ENCODE results near the gene TPCN2.

Gene TPCN2

DNA sequence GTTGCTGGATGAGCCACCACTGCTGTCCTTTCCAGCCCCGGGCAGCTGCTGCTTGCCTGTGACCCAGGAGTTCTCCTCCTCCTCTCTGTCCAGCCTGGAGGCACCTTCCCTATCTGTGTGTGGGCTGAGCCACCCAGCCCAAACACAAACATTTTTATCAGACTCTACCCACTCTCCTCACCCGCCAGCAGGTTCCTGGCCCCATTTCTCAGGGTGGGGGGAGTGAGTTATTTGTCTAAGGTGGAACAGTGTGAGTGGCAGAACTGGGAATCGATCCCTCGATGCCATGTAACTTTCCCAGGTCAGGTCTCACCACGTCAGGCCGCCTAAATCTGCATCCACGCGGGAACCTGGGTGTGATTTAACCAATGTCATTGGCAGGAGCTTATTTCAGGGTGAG lies 86.2 kb downstream of the TPCN2 start:
- H3K9me3 ChIP-seq (ENCODE audit: control insufficient read depth, low read length), result no peaks in the 10 kb centered on the region
- H3K4me1 ChIP-seq, result no peaks in the 10 kb centered on the region
- no peaks in the 10 kb centered on the region for H3K36me3 ChIP-seq (ENCODE audit: control insufficient read depth, insufficient read depth, low read length)
- H2AFZ ChIP-seq, result no peak overlapping the region
- no peak for TF ChIP-seq CTCF (IDR thresholded peaks at IDR 0.05)
- H3K27me3 ChIP-seq (ENCODE audit: control insufficient read depth, insufficient read depth, low read length), result no peaks in the 10 kb centered on the region
- no peak overlapping the region for H3K4me2 ChIP-seq (ENCODE audit: low read length)
- no peaks in the 10 kb centered on the region for H3K79me2 ChIP-seq
- no peak overlapping the region for H3K9ac ChIP-seq
- H3K27ac ChIP-seq, result no peak overlapping the region
- no peak overlapping the region for H3K4me3 ChIP-seq (ENCODE audit: low read depth, low read length)

- Histone ChIP-seq H3K27me3 (ENCODE audit: control insufficient read depth, insufficient read depth, low read length) (no peaks in the 10 kb centered on the region), H3K79me2 (no peaks in the 10 kb centered on the region), H3K4me3 (ENCODE audit: low read depth, low read length) (no peak overlapping the region), H3K27ac (no peak overlapping the region), H3K4me1 (no peaks in the 10 kb centered on the region), H3K36me3 (ENCODE audit: control insufficient read depth, insufficient read depth, low read length) (no peaks in the 10 kb centered on the region), H3K9ac (no peak overlapping the region), H2AFZ (no peak overlapping the region), H3K4me2 (ENCODE audit: low read length) (no peak overlapping the region), H3K9me3 (ENCODE audit: control insufficient read depth, low read length) (no peaks in the 10 kb centered on the region)
- no peak for TF ChIP-seq CTCF (IDR thresholded peaks at IDR 0.05)
Observed at GRCh38 chr11:69135420-69136363, 87.0 kb downstream of the TPCN2 start.

GRCh38 chr11:69136471-69136870 lies 87.7 kb downstream of the TPCN2 start:
- Histone ChIP-seq H3K4me1 (no peaks in the 10 kb centered on the region), H2AFZ (no peak overlapping the region), H3K9me3 (ENCODE audit: control insufficient read depth, low read length) (no peaks in the 10 kb centered on the region), H3K36me3 (ENCODE audit: control insufficient read depth, insufficient read depth, low read length) (no peaks in the 10 kb centered on the region), H3K27ac (no peak overlapping the region), H3K9ac (no peak overlapping the region), H3K79me2 (no peaks in the 10 kb centered on the region), H3K27me3 (ENCODE audit: control insufficient read depth, insufficient read depth, low read length) (no peaks in the 10 kb centered on the region), H3K4me3 (ENCODE audit: low read depth, low read length) (no peak overlapping the region), H3K4me2 (ENCODE audit: low read length) (no peak overlapping the region)
- TF ChIP-seq CTCF (IDR thresholded peaks at IDR 0.05), result no peak

GRCh38 chr11:69137151-69137844 lies 88.6 kb downstream of the TPCN2 start:
- Histone ChIP-seq H3K4me3 (ENCODE audit: low read depth, low read length) (no peak overlapping the region), H3K36me3 (ENCODE audit: control insufficient read depth, insufficient read depth, low read length) (no peaks in the 10 kb centered on the region), H3K27ac (no peak overlapping the region), H3K4me1 (no peaks in the 10 kb centered on the region), H3K9me3 (ENCODE audit: control insufficient read depth, low read length) (no peaks in the 10 kb centered on the region), H3K9ac (no peak overlapping the region), H2AFZ (no peak overlapping the region), H3K4me2 (ENCODE audit: low read length) (no peak overlapping the region), H3K79me2 (no peaks in the 10 kb centered on the region), H3K27me3 (ENCODE audit: control insufficient read depth, insufficient read depth, low read length) (no peaks in the 10 kb centered on the region)
- no peak for TF ChIP-seq CTCF (IDR thresholded peaks at IDR 0.05)
